ENCODE results near the gene RNF225. TPM values are rescaled to one million over a fixed set of nuclear protein-coding genes. Genes with fewer than 3 reads are reported as not detected.
A peak's percentile ranks its signal among the peaks of the same experiment; 100 is the strongest.

The RNF225 gene
- total and polyA plus RNA-seq, 2 donors (not counting 1 experiment from before 2014, with no cell fraction given) = 0.49 TPM; not detected in 1

DNA sequence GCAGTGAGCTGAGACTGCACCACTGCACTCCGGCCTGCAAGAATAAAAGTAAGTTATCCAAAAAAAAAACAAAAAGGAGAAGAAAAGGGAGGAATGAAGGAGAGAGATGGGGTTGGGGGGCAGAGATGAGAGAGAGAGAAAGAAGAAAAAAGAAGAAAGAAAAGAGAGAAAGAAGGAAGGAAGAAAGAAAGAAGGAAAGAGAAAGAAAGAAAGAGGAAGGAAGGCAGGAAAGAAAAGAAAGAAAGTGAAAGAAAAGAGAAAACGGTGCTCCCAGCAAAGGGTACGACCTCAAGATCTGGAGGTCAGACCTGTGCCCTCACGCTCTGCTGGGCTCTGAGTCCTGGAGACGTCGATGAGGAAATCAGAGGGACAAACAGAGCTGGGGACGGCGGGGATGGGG lies 45.9 kb upstream of the RNF225 start:
- DNase-seq (no peak), ATAC-seq (ENCODE audit: low read depth) (no peak)
- TF ChIP-seq, protein P1, sequence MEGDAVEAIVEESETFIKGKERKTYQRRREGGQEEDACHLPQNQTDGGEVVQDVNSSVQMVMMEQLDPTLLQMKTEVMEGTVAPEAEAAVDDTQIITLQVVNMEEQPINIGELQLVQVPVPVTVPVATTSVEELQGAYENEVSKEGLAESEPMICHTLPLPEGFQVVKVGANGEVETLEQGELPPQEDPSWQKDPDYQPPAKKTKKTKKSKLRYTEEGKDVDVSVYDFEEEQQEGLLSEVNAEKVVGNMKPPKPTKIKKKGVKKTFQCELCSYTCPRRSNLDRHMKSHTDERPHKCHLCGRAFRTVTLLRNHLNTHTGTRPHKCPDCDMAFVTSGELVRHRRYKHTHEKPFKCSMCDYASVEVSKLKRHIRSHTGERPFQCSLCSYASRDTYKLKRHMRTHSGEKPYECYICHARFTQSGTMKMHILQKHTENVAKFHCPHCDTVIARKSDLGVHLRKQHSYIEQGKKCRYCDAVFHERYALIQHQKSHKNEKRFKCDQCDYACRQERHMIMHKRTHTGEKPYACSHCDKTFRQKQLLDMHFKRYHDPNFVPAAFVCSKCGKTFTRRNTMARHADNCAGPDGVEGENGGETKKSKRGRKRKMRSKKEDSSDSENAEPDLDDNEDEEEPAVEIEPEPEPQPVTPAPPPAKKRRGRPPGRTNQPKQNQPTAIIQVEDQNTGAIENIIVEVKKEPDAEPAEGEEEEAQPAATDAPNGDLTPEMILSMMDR (IDR thresholded peaks at IDR 0.05) = no peak
- no peak for TF ChIP-seq EZH2 (IDR thresholded peaks at IDR 0.05; ENCODE audit: borderline replicate concordance, insufficient read depth, low read depth, low read length, poor library complexity, severe bottlenecking)
- Histone ChIP-seq H3K4me2 (replicated peaks; ENCODE audit: low read depth, low read length, poor library complexity, severe bottlenecking) (peak overlapping the region; percentile 41), H4K20me1 (ENCODE audit: control insufficient read depth, insufficient read depth, low read length, poor library complexity, severe bottlenecking) (peaks cover 6% of the 10 kb centered on the region), H3K36me3 (replicated peaks in 1 of 2; ENCODE audit: control extremely low read depth in 1 of 2, control insufficient read depth in 1 of 2, extremely low read depth in 1 of 2, insufficient read depth in 2 of 2, low read length in 1 of 2) (no peaks in the 10 kb centered on the region), H3K9me3 (ENCODE audit: control extremely low read depth in 1 of 3, control insufficient read depth in 2 of 3, insufficient read depth in 1 of 3, low read length in 2 of 3) (no peaks in the 10 kb centered on the region), H3K4me3 (ENCODE audit: control extremely low read depth in 1 of 5, extremely low read depth in 1 of 5, insufficient read depth in 1 of 5, low read depth in 2 of 5, low read length in 4 of 5) (peak overlapping the region in 1 of 5 experiments; percentile 27), H3K27ac (ENCODE audit: low read length in 2 of 2) (no peak overlapping the region), H3K9ac (ENCODE audit: low read length) (no peak overlapping the region), H3K27me3 (replicated peaks in 1 of 4; ENCODE audit: control extremely low read depth in 1 of 4, control insufficient read depth in 3 of 4, insufficient read depth in 4 of 4, low read length in 3 of 4) (no peaks in the 10 kb centered on the region), H3K4me1 (ENCODE audit: control insufficient read depth in 2 of 2, insufficient read depth in 2 of 2, low read length in 2 of 2) (peaks cover 16 to 28% of the 10 kb centered on the region in 2 donors), H3K79me2 (ENCODE audit: control insufficient read depth, insufficient read depth, low read length) (peaks cover 11% of the 10 kb centered on the region), H2AFZ (ENCODE audit: insufficient read depth, low read depth, low read length, poor library complexity, severe bottlenecking) (no peak overlapping the region)
- H3K4me3 Mint-ChIP-seq = peak overlapping the region; percentile 73
- H3K4me1 Mint-ChIP-seq = peaks cover 33% of the 10 kb centered on the region
- peak overlapping the region; percentile 41 for H3K27ac Mint-ChIP-seq
- POLR2A ChIA-PET = interaction anchor here (0.7 kb wide), 1 partner anchor 11 kb away, joined by 4 read pairs; no protein-coding TSS in a partner anchor
- H3K9me3 Mint-ChIP-seq (ENCODE audit: insufficient read depth) = no peaks in the 10 kb centered on the region
- H3K27me3 Mint-ChIP-seq = no peaks in the 10 kb centered on the region
- 63% methylated on average over 7 of the region's 8 CpGs for WGBS (ENCODE audit: insufficient coverage)
- intact Hi-C loops (cut with micrococcal nuclease) = loop anchor here (5.0 kb wide), 1 partner anchor 58 kb away; the partner anchor contains the start of gene ZNF584
- CTCF ChIA-PET = interaction anchor here (1.8 kb wide), 1 partner anchor 12 kb away, joined by 4 read pairs; the partner anchor contains the start of gene ZNF497

DNA sequence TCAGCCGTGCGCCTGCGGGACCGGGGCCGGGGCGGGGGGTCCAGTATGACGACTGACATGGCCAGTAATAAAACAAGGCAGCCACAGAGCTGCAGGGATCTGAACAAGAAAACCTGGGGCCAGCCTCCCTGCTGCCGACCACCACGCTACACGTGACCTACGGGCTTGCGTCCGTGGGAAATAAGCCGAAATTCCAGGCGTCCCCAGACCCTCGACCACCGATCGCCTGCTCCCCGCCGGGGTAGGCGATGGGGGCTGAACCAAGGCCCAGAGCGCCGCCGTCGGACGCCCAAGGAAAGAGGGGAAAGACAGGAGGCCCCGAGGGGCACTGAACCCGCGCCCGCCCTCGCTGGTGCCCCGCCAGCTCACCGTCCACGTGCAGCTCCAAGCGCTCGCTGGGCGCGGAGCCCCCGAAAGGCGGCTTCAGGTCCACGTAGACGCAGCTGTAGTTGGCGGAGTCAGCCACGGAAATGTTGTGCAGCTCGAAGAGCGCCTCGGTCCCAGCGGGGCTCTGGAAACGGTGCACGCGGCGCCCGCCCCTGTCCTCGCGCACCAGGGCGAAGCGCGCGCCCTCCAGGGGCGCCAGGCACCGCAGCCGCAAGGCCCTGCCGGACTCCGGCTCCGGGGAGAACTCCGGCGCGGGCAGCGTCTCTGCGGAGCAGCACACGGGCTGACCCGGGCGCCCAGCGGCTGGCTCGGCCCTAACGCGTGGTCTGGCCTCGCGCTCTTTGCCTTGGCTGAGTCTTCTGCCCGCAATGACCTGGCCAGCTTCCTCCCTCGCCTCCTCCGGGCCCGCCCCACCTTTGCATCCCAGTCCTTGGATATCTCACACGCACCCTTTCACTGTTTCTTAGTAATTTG lies 45.2 kb upstream of the RNF225 start:
- no peaks in the 10 kb centered on the region for H3K27me3 Mint-ChIP-seq
- CTCF ChIA-PET = interaction anchor here (1.8 kb wide), 1 partner anchor 12 kb away, joined by 4 read pairs; the partner anchor contains the start of gene ZNF497
- Histone ChIP-seq H3K9ac (ENCODE audit: low read length) (no peak overlapping the region), H3K9me3 (ENCODE audit: control extremely low read depth in 1 of 3, control insufficient read depth in 2 of 3, insufficient read depth in 1 of 3, low read length in 2 of 3) (no peaks in the 10 kb centered on the region), H3K27me3 (replicated peaks in 1 of 4; ENCODE audit: control extremely low read depth in 1 of 4, control insufficient read depth in 3 of 4, insufficient read depth in 4 of 4, low read length in 3 of 4) (no peaks in the 10 kb centered on the region), H3K4me2 (replicated peaks; ENCODE audit: low read depth, low read length, poor library complexity, severe bottlenecking) (peak overlapping the region; percentile 41), H4K20me1 (ENCODE audit: control insufficient read depth, insufficient read depth, low read length, poor library complexity, severe bottlenecking) (peaks cover 6% of the 10 kb centered on the region), H3K36me3 (replicated peaks in 1 of 2; ENCODE audit: control extremely low read depth in 1 of 2, control insufficient read depth in 1 of 2, extremely low read depth in 1 of 2, insufficient read depth in 2 of 2, low read length in 1 of 2) (no peaks in the 10 kb centered on the region), H2AFZ (ENCODE audit: insufficient read depth, low read depth, low read length, poor library complexity, severe bottlenecking) (no peak overlapping the region), H3K4me3 (ENCODE audit: control extremely low read depth in 1 of 5, extremely low read depth in 1 of 5, insufficient read depth in 1 of 5, low read depth in 2 of 5, low read length in 4 of 5) (peak overlapping the region in 1 of 5 experiments; percentile 27), H3K79me2 (ENCODE audit: control insufficient read depth, insufficient read depth, low read length) (peaks cover 11% of the 10 kb centered on the region), H3K27ac (ENCODE audit: low read length in 2 of 2) (no peak overlapping the region), H3K4me1 (ENCODE audit: control insufficient read depth in 2 of 2, insufficient read depth in 2 of 2, low read length in 2 of 2) (peaks cover 16 to 28% of the 10 kb centered on the region in 2 donors)
- TF ChIP-seq, protein P1 (IDR thresholded peaks at IDR 0.05) = no peak
- TF ChIP-seq EZH2 (IDR thresholded peaks at IDR 0.05; ENCODE audit: borderline replicate concordance, insufficient read depth, low read depth, low read length, poor library complexity, severe bottlenecking) = no peak
- peak overlapping the region; percentile 41 for H3K4me3 Mint-ChIP-seq
- no peak overlapping the region for H3K27ac Mint-ChIP-seq
- H3K9me3 Mint-ChIP-seq (ENCODE audit: insufficient read depth) = no peaks in the 10 kb centered on the region
- POLR2A ChIA-PET = no interaction called here
- DNase-seq = no peak
- H3K4me1 Mint-ChIP-seq = peaks cover 33% of the 10 kb centered on the region
- WGBS (ENCODE audit: insufficient coverage) = 66% methylated on average over 77 of the region's 84 CpGs
- intact Hi-C loops (cut with micrococcal nuclease) = no loop called here
- no peak for ATAC-seq (ENCODE audit: low read depth)

Data from B cell (primary cell).